ENCODE measurements around the gene DLL1.
"Not testable (repeated sequence)": the region's sequence is repeated elsewhere in the genome, so short reads cannot be mapped to it uniquely, and the experiment has no call there.

DLL1 gene

DNA sequence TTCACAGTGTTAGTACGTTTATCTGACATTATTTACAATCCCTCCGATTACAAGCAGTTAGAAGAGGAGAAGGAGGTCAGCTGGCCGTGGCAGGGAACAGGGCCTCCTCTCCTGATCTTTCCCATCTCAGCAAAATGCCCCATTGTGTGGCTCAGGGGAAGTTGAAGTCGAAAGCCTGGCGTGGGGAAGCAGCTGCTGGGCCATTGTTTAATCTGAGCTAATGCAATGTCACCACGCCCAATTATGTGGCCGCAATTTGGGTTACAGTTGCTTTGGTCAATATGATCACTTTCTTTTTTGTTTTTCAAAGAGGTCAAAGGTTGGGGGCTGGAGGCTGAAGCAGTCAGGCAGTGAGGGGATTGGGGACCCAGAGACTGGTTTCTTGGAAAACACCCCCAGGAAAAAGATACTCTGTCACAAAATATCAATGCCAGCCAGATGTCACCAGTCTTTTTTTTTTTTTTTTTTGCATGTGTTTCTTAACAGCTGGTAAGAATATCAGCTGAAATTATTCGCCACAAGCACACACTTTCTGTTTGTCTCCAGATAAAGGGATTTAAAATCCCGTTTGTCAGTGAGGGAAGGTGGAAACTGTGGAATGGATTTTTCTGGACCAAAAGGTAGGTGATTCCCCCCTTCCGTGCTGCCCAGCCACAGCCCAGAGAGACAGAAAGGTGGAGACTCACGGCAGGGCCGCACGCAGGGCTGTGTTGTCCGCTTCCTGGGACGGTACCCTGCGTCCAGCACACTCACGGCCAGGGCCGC, 24.6 kb downstream of the DLL1 start:
- DNase-seq: no peak

DNA sequence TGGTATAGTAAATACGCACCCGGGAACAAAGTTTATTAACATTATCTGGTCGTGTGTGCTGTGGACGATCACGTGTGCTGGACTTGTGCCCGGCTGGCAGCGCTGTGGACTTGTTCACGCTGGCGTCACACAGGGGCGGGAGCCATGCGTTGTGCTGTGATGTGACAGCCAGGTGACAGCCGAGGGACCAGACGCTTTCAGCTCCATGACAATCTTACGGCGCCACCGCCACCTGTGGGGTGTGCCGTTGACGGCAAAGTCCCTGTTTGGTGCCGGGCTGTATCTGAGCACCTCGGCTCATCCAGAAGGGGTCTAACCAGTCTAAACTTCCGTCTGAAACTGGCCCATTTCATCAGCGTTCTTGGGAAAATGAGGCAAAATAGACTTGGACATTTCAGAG, 25.2 kb downstream of the DLL1 start:
- no peak for DNase-seq

DNA sequence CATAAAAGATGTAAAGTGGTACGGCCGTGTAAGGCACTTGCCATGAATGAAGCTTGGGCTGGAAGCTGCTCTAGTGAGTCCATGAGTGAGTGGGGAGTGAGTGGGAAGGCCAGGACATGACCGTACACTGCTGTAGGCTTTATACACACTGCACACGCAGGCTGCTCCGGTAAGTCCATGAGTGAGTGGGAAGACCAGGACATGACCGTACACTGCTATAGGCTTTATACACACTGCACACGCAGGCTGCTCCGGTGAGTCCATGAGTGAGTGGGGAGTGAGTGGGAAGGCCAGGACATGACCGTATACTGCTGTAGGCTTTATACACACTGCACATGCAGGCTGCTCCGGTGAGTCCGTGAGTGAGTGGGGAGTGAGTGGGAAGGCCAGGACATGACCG, 26.2 kb downstream of the DLL1 start:
- DNase-seq: not testable (repeated sequence)

DNA sequence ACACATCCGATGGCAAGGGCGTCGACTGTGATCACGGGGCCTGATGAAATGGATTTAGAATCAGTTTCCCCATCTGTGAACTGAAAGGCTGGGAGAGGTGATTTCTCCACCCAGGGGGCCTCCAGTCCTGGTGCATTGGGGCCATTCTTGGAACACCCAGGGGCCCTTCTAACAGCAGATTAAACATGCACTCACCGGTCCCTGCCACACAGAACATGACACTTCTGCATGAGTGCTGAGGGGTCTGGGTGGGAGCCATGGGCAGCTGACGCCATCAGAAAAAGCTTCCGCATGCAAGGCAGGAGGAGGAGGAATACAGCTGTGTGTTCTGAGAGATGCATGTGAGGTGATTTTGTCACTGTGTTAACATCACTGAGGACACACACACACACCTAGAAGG, 26.8 kb downstream of the DLL1 start:
- DNase-seq: no peak

DNA sequence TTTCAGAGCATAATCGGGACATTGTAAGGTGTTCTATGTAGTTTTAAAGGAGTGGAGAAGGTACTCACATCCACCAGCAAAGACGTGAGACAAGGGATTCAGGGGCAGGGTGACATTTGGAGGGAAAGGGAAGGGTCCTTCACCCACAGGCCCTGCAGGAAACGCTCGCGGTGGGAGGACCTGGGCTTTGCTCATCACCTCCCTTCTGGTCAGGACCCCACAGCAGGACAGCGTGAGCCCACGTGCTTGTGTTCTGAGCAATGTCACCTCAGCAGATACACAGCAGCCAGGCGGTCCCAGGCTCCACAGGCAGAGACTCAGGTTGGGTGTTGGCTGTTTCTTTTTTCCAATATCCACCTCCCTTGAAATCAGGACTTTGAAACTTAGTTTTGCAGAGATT, 27.5 kb downstream of the DLL1 start:
- DNase-seq: no peak

DNA sequence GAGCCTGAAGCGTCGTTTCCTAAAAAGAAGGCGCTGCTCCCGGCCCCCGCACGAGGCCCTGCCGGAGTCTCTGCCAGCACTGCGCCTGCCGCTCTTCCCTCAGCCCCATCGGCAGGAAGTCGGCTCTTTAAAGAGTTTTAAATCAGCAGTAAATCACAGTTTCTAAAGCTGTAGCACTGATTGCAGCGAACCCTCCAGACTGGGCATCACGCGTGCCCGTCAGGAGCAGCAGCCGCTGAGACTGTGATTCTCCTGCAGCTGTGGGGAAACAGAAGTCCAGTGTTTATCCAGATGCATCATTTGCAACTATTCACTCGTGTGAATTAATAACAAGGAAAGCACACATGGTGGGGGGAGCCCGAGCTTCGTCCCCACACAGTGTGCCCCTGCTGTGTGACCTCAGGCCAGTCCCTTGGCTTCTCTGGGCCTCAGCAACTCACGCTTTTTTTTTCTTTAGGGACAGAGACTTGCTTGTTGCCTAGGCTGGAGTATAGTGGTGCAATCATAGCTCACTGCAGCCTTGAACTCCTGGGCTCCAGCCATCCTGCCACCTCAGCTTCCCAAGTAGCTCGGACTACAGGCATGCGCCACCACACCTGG, 28.3 kb downstream of the DLL1 start:
- no peak for DNase-seq

DNA sequence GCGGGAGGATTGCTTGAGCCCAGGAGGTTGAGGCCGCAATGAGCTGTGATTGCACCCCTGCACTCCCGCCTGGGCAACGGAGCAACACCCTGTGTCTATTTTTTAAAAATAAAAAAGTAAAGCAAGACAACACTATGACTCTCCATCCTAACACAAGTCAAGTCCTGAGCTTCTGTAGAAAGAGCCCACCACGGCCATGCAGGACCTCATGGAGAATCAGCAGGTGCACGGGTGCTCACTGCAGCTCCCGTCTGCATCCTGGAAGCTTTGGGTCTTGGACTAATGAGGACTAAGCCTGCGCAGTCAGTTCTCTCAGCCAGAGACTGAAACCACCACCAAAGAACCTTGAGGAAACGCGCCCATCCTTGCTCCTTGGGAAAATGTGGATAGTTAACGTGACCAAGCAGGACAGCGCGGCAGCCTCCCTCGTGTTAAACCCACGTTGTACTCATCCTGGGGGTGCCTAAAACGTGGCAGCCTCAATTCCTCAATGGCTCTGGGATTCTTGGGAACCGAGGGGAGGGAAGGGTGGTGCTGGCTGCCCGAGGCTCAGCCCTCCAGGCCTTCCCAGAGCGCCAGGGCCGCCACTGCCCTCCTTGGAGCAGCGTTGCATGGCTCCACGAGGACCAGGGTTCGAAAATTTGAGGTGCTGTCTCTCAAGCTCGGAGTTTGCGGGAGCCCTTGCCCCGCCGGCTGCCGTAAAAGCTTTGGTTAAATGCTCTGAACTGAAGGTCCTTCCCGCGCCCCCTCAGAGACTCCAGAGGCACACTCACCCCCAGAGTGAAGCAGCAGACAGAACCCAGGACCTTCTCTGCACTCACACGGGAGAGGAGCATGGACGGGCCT, 29.0 kb downstream of the DLL1 start:
- DNase-seq: no peak

DNA sequence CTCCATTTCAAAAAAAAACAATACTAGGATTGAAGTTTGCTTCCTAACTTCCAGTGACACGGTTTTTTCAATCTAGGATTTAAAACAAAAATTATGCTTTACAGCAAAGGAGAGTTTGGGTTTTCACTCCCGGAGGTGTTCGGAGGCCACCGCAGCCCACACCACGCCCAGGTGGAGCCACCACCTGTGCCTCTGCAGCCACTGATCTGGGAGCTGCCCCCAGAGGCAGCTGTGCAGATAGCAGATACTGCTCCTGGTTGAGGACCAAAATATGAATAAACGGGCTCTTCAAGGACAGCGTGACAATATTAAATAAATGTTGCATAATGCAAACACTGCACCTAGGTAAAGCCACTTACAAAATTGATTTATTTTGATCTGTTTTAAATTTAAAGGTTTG, 30.2 kb downstream of the DLL1 start:
- DNase-seq: no peak

DNA sequence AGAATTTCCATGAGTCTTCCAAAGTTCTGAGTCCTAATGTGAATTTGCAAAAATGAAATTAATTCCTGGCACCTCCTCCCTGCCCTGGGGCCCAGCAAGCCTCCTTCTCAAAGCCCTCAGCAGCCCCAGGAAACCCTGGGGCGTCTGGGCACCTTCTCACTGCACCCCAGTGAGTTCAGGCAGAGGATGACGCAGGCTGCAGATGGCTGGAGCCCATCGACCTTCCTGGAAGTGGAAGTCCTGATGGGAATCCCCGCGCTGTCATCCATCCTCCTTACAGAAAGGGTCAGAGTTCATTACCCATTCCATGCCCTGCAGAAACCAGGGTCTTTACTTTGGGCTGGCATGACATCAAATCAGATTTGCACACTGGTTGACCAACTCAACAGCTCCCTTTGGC, 31.6 kb downstream of the DLL1 start:
- no peak for DNase-seq

DNA sequence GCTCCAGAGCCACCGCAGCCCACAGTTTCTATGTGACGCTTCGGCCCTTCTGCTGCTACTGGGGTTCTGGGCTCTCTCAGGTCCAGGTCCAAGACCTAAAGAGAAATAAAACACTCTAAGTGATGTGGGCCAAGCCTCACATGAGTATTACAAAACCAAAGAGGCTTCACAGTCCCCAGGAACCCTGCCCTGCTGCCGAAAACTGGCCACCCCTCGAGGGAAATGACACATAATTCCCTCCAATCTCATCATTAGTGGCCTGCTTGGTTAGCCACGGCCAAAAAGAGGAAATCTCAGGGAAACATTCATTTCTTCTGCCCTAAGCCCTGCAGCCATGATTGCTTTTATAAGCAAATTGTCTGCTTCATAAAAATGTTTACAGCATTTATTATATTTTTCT, 32.5 kb downstream of the DLL1 start:
- no peak for DNase-seq

DNA sequence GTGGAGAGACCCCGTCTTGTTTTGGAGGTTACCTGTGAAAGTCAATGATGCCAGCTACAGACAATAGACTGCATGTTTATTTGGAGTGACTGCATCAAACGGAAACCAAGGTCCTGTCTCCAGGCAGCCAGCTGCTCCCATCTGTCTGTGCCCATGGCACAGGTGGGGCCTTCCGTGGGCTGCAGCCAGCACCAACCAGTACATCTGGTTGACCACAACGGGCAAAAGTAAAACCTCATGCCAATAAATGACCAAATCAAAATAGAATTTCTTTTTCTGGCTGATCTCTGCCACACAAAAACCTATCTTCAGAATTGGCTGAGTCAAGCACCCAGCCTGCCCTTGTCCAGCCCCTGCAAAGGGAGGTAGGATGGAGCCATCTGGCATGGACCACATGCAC, 33.5 kb downstream of the DLL1 start:
- no peak for DNase-seq

DNA sequence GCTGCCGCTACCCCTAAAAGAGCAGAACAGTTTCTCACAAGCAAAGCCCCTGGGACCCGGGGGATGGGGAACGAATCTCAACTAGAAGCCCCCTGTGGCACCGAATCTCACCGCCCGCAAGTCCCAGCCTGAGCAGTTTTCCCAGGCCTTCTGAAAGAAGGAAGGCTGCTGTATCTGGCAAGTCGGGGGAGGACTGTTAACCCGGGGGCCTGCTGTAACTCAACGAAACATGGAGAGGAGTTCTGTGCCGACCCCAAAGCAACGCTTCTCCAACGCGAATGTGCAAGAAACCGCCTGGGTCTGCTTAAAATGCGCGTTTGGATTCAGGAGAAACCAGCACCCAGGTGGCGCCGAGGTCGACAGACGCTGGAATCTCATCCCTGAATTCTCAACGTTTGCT, 34.2 kb downstream of the DLL1 start:
- no peak for DNase-seq

DNA sequence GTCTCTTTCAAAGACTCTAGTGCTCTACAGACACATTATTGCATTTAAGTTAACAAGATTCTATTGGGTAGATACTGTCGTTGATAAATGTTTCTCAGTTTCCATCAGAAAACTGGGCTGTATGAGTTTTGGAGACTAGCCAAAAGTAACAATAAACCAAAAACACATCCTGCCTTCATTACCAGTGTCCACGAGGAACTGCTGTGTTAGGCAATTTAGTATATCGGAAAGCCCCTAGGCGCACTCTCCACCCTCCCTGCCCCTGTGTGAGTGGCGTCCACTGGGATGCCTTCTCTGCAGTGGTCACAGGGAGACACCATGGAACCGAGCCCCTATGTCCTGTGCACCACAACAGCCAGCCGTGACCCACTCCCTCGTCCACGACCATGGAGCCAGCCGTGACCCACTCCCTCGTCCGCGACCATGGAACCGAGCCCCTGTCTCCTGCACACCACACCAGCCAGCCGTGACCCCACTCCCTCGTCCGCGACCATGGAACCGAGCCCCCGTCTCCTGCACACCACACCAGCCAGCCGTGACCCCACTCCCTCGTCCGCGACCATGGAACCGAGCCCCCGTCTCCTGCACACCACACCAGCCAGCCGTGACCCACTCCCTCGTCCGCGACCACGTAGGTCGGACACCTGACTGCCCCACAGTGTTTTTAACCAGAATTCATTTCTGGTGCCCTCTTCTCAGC, 35.3 kb downstream of the DLL1 start:
- DNase-seq: no peak

DNA sequence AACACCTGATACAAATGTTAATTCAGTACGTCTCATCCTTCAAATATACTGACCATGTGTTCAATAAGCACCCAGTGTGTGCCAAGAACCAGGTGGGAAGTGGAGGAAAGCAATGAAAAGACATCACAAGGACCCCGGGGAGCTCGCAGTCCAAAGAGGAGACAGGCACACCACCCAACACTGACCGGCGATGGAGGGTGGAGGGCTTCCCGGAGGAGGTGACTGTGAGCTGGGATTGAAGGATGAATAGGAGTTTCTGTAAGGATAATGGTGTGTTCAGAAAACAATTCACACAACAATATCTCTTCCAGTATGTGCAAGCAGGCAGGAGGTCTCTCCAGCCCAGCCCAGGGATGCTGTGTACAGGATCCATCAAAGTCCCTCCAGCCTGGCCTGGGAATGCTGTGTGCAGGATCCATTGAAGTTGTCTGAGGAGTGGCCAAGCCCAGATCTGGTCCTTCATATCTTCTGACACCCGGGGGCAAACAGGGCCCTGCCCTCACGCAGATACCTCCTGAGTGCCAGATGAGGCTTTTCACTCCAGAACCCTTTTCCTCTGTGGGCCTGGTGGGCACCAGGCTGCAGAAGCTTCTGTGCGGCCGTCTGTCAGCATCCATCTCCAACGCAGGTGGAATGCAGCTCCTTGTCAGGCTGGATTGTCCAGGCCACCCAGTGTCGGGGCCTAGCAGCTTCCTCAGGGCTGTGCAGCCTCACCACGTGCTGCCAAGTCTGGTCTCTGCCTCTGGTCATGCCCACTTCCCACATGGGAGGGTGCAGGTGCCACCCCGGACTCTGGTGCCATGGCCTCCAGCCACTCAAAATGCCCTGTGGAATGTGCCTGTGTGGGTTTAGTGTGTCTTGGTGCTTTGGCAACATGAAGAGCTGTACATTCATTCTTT, 36.3 kb downstream of the DLL1 start:
- DNase-seq: no peak

DNA sequence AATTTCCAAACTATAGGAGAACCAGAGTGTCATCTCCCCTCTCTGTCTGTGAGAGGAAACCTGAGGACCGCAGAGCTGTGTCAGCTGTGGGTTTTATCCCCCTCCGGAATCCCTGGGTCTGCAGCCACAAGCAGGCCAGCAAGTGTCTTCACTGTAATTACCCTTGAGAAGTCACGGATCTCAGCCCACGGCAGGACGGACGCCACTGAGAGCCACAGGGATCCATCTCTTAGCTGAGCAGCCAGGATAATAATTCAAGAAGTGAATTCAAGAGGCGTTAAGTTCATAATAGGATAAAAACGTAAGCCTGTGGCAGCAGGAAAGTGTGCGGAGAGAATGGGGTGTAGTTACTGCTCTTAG, 37.0 kb downstream of the DLL1 start:
- no peak for DNase-seq

DNA sequence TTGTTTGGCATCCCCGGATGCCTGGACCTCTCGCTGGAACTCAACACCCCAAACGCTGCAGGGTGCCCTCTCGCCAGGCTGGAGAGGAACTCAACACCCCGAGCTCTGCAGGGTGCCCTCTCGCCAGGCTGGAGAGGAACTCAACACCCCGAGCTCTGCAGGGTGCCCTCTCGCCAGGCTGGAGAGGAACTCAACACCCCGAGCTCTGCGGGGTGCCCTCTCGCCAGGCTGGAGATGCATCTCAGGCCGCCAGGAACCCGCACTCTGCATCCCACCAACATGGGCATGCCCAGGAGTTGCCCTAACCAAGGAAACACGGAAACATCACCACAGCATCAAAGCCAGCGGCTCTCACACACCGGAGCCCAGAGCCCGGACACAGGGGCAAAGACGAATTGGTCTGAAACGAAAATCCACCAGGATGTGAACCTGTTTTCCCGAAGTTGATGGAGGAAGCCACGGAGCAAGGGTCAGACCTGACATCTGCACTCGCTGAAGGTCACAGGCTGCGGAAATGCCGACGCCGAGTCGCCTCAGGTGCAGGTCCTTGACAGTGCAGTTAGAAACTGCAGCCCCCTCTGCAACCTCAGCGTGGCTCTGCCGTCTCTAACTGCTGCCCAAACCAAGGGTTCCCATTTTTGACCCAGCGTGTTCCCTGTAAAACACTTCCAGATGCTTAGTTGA, 37.5 kb downstream of the DLL1 start:
- no peak for DNase-seq

DNA sequence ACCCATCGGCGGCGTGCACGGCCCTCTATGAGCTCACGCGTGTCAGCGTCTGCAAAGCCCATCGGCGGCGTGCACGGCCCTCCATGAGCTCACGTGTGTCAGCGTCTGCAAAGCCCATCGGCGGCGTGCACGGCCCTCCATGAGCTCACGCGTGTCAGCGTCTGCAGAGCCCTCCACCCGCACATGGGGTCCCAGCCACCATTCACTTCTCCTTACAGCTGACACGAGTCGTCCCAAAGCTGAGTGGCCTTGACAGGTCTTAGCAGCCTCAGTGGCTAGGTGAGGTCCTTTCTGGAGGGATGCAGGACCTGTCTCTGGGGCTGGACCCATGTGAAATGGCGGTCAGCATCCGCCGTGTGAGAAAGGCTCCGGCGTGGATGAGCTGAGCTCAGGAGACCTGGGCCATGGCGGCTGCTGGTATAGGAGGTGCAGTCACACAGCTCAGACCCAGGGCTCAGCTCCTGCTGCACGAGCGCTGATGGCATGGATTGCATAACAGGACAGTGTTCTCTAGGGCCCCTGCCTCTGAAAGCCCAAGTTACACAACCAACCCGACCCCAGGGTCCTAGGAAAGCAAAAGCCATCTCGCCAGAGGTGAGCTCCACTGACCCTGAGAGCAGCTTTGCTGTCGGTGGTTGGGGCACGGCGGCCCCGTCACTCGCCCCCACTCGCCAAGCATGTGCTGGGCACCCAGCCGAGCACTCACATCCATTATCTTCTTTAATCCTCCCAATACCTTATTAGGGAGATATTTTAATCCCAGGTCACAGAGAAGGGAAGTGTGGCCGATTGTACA, 38.9 kb downstream of the DLL1 start:
- DNase-seq: no peak

DNA sequence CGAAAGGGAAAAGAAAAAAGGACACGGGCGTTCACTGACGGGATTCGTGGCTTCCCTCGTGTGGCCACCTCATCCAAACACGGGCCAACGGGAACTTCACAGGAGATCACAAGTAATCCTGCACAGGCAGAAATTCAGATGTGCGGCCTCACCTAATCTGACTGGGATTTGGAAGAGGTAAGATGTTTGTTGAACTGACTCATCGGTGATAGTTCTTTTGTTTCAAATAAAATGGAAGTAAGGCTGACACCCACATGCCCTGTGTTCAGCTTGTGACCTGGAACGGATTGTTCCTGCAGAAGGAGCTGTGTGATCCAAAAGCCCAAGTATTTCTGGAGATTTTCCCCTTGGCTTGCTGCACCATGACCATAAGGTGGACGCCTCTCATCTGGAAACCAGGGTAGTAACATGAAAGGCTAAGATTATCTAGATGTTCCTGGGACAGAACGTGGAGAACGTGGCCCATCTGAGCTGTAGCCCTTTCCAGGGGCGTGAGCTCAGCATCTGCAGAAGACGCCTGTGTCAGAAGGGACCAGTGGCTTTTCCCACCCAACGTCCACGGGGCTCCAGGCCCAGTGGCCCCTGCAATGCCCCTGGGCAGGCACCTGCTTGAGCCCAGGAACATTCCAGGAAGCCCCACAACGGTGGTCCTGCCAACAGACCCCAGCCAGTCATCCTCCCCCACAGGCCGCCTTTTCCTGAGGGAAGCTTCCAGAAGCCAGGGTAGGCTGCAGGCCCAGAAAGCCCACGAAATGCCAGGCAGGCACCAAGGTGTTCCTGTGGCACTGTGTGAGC, 39.7 kb downstream of the DLL1 start:
- no peak for DNase-seq

DNA sequence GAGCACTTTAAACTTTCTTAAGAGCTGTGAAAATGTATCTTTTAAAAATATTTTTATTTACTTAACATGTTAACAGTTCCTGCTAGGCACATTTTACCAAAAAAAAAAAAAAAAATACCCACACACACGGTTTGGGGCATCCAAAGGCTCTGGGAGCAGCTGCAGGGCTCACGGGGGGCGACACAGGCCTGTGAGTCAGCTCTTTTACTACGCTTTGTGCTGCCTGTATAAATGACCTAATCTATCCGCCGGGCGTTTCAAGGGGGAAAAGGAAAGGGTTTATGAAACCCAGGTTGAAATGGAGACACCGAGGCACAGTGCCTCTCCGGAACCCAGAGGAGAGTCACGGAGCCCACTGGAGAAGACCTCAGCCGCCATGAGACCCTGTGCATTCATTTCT, 40.4 kb downstream of the DLL1 start:
- no peak for DNase-seq

DNA sequence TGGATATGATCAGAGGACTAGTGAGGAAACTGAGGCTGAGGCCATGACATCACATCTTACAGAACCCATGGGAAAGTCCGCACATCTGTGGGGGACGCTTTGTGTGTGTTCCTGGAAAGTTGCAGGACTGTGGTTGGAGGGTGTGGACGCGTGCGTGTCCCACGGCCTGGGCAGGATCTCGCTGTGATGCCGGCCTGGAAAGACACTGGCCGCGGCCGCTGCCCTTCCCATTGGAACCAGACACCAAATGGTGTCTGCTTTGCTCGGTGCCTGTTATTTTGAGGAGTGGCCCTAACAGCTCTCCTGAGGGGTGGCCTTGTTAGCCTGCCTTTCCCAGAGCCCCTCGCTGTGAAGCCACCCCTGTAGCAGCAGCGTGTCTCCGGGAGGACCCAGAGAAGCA, 41.1 kb downstream of the DLL1 start:
- DNase-seq: no peak

All from CD4-positive, alpha-beta T cell treated with Interleukin-17A for 1 hour (primary cell).